Measurements from ENCODE around the gene MMP20. TPM values are rescaled to one million over a fixed set of nuclear protein-coding genes. Genes with fewer than 3 reads are reported as not detected.

MMP20 gene
- total RNA-seq, 1 experiment from 2014 or later: not detected

GRCh38 chr11:102620818-102621561 is 4.1 kb downstream of the MMP20 start (continued):
- TF ChIP-seq ZSCAN18 (CRISPR knock-in tag; IDR thresholded peaks at IDR 0.05) (no peak), HMGXB4 (CRISPR knock-in tag; IDR thresholded peaks at IDR 0.05) (no peak)

- POLR2A ChIA-PET: no interaction called here
Observed at GRCh38 chr11:102620179-102620578, 5.0 kb downstream of the MMP20 start.

More at GRCh38 chr11:102620179-102620578, 5.0 kb downstream of the MMP20 start:
- no peak overlapping the region for H3K4me3 Mint-ChIP-seq
- no peak for ATAC-seq
- peaks cover 16% of the 10 kb centered on the region for H3K4me1 Mint-ChIP-seq
- TF ChIP-seq ZBTB43 (CRISPR knock-in tag; IDR thresholded peaks at IDR 0.05) (no peak), FOXP1 (CRISPR knock-in tag; IDR thresholded peaks at IDR 0.05; ENCODE audit: borderline replicate concordance) (no peak), GABPB1 (CRISPR knock-in tag; IDR thresholded peaks at IDR 0.05) (no peak), SMAD4 (CRISPR knock-in tag; IDR thresholded peaks at IDR 0.05) (no peak), E2F5 (CRISPR knock-in tag; IDR thresholded peaks at IDR 0.05) (no peak), RELA (CRISPR knock-in tag; IDR thresholded peaks at IDR 0.05; ENCODE audit: borderline replicate concordance) (no peak), TP53 (CRISPR knock-in tag; IDR thresholded peaks at IDR 0.05) (no peak), NFYB (CRISPR knock-in tag; conservative IDR thresholded peaks at IDR 0.05; ENCODE audit: low read depth) (no peak), FOXP4 (CRISPR knock-in tag; IDR thresholded peaks at IDR 0.05) (no peak), NR2C2 (CRISPR knock-in tag; IDR thresholded peaks at IDR 0.05) (no peak), SOX15 (CRISPR knock-in tag; IDR thresholded peaks at IDR 0.05) (no peak), ATF3 (CRISPR knock-in tag; conservative IDR thresholded peaks at IDR 0.05) (no peak), MAX (CRISPR knock-in tag; IDR thresholded peaks at IDR 0.05) (no peak), PREB (CRISPR knock-in tag; IDR thresholded peaks at IDR 0.05; ENCODE audit: borderline replicate concordance) (no peak), E2F4 (CRISPR knock-in tag; IDR thresholded peaks at IDR 0.05; ENCODE audit: borderline replicate concordance, low read depth) (no peak)
- H3K27me3 Mint-ChIP-seq (ENCODE audit: low read depth): no peaks in the 10 kb centered on the region
- H3K9me3 Mint-ChIP-seq: no peaks in the 10 kb centered on the region
- H3K27ac Mint-ChIP-seq: no peak overlapping the region
- no peak for DNase-seq (ENCODE audit: low spot score)
- no peaks in the 10 kb centered on the region for H3K36me3 Mint-ChIP-seq
- CTCF ChIA-PET: interaction anchor here (0.6 kb wide), 1 partner anchor 352 kb away, joined by 4 read pairs; no protein-coding TSS in a partner anchor
